GM21717 (cell line): ENCODE results near the gene CACYBP.

Experiments
- ATAC-seq: cut with Tn5 transposase; IDR thresholded peaks from one replicate; pipeline ENCODE4 v1.9.1; 2021; ENCODE audit warnings: mild to moderate bottlenecking, moderate library complexity; ENCODE audit not compliant: unreplicated experiment

CACYBP gene, protein sequence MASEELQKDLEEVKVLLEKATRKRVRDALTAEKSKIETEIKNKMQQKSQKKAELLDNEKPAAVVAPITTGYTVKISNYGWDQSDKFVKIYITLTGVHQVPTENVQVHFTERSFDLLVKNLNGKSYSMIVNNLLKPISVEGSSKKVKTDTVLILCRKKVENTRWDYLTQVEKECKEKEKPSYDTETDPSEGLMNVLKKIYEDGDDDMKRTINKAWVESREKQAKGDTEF

DNA sequence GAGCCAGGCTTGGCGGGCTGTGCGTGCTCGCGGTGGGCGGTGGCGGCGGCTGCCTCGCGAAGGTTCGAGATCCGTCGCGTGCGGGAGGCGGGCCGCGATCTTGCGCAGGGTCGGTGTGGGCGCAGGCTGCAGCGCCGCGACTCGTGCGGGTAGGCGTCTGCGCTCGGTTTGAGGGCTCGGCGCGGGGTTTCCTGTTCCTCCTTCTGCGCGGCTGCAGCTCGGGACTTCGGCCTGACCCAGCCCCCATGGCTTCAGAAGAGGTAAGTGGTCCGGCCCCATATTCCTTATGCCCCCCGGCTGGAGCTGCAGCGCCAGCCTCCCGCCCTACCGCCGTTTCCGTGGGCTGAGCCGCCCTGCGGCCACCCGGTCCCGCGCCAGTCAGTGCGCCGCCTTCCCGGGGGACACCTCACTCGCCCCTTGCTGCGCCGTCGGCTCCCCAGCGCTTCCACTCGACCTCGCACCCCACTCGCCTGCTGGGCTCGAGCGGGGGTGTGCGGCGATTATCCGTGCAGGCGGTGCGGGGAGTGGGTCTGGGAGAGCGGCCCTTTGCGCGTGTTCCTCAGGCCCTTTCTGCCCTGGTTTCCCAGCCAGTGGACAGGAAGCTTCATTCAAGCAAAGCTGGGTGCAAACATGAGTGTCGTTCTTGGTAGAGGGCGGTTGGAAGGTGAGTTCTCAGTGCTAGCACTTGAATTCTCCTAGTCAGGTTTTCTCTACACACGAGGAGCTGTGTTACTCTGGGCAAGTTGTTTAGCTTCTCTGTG, at the start of gene CACYBP:
Gene CACYBP (plus strand): TSS at position 12 of the 761 bp plus-strand sequence. CDS start 234 bp downstream, at position 246.
- no peak for ATAC-seq

DNA sequence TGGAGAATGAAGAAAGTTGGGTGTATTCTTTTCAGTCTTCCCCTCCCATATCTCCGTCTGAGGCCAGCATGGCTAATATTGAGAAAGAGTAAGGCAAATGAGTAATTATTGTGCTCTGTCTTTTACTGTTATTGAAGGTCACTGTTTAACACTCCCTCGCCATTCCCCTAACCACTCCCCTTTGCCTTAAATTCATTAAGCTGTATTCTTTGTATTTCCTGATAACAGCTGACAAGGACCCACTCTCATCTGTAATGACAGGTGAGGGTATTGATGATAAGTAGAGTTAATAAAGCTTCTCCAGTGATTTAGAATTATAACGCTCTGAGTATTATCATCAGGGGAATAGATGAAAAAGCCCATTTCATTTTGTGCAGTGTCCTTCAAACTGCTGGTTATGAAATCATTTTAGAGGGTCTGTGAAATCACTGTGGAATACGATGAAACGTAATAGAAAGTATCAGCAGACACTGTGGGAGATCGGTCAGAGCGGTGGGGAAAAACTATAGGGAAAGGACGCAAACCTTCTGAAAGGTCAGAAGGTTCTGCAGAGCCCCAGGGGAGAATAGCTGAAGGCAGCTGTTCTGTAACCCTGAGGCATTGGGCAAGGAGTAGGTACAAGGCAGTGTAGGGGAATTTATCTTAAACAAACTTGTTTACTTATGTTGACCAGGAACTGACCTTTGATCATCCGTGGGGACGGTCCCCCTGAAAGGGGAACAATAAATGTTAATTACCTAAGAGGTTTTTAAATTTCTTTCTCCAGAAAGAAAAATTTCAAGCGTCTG, 46.3 kb upstream of the CACYBP start:
- ATAC-seq = peak; percentile 49

DNA sequence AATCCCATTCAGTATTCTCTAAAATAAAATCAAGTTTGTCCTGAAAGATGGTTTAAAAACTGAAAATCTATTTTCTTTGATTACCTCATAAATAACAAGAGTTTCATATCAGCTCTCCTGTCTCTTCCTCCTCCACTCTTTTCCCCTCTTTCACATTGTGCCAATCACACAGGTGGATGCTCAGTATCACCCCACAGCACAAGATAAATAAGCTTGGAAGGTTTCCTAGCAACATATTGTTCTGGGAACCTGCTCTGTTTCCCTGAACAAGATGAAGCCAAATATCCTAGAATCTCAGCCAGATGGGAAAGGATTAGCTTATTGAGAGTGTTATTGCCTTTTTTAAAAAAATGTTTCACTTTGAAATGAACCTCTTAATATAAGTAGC, 45.7 kb upstream of the CACYBP start:
- peak; percentile 7 for ATAC-seq

DNA sequence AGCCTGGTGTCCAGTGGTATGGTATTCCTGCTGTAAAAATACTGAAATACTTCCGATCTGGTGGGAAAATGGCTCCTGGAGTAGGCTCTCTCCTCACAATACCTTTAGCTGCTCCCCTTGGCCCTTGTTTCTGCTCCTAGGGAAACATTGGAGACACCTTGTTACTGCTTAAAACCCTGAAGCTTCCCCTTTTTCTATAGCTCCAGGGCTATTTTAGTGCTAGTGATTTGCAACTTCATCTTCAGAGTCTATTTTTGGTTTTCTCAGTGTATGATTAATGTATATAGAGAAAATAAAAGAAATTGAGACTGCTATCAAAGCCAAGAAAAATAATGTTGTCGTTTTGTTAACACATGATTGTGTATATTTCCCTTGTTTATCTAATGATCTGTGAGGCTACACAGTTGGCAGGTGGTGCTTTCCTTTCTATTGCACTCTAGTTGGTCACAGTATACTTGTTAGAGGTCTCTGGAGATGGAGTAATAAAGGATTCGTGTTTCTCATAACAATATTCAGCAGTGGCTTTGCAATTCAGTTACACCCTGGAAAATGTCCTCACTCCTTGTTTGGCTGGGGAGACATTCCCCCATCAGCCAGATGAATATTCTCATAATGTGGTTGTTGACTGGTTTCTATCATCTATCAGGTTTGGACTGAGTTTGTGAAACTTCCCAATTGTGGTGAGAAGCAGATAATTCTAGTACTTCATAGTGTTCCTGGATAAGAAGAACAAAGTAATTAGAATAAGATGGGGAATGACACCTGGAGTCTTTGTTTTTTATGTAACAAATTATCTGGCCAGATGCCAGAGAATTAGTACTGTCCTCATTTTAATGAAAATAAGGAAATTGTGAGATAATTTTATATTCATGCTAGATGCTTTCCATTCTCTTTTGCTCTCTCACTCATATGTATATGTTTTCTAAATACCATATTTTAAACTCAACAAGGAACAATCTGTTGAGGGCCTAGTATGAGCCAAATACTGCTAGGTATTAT, 44.8 kb upstream of the CACYBP start:
- ATAC-seq = no peak

DNA sequence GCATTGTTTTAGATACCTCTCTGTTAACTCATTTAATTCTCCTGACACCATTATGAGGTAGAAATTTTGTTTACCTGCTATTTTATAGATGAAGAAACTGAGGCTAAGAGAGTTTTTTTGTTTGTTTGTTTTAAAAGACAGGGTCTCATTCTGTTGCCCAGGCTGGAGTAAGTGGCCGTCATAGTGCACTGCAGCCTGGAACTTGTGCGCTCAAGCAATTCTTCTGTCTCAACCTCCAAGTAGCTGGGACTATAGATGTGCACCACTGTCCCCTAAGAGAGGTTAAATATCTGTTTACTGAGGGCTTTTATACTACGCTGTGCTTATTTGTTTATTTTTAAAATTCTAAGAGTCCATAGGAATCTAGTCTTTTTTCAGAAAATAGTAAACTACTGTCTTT, 43.7 kb upstream of the CACYBP start:
- no peak for ATAC-seq

DNA sequence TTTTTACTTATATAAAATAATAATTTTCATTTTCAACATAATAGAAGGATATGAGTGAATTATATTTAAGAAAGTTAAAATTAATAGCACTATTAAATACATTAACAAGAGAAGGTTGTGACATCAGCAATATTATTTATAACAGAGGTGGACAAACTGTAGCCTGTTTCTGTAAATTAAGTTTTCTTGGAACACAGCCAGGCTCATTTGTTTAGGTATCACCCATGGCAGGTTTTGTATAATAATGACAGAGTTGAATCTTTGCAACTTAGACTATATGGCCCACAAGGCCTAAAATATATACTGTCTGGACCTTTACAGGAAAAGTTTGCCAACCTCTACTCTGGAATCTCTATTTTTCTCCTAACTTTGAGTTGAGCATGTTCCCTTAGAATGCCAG, 42.8 kb upstream of the CACYBP start:
- no peak for ATAC-seq

DNA sequence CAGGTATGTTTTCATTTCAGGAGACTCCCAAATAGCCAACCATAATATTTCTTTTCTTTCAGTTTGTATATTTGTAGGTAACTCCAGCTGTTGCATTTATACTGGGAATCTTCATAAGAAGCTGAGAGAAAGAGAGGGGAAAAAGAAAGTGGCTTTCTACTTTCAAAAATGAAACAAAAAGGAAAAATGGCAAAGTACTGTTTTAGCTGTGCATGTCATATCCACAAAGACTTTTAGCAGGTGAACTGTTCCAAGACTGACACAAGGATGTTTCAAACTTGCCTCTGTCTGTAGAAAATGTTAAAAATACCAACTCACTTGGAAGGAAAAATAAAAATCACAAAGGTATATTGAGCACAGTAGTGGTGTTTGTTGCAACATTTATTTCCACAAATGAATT, 41.9 kb upstream of the CACYBP start:
- no peak for ATAC-seq

DNA sequence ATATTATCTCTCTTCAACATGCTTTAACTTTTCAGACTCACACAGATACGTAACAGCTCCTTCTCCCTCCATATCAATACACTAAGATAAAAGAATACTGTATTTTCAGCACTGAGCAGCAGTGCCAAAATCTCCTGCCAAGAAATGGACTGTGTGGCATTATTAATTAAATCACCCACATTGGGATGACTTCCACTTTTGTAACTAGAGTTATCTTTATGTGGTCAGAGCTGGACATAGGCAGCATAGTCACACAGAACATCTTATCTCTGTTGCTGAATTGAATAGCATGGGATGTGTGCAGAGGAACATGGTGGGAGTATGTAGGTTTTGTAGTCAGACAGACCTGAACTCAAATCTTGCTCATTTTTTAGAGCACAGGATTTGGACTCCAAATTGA, 41.4 kb upstream of the CACYBP start:
- no peak for ATAC-seq

DNA sequence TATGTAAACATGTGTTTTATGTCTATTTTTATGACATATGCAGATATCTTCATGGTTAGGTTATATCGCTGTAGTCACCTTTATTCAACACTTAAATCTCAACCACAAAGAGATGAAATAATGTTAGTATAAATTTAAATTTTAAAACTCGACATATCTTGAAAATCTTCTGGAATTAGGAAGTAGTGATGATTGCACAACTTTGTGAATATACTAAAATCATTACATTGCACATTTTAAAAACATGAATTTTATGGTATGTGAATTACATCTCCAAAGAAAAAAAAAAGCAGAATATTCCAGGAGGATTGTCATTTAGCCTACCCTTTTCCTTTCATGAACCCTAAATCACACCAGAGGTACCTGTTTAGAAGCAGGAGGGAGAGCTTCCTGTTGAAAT, 39.4 kb upstream of the CACYBP start:
- no peak for ATAC-seq

DNA sequence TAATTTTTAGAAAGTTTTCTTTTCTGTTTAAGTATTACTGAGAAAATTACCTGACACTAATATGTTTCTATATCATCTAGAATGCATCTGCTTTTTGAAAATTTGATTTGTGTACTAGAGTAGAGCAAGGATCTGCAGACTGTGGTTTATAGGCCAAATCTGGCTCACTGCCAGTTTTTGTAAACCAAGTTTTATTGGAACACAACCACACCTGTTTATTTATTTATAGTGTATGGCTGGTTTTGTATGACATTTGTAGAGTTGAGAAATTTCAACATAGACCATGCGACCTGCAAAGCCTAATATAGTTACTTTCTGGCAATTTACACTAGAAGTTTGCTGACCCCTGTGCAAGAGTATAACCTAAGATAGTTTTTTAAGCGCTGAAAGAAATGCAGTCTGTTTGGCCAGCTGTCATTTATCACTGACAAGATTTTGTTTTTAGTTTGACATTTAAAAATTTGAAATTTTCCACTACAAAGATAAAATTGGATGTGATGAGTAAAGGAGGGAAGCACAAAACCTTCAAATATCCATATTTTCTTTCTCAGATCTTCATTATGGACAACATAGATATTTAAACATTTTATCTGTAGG, 36.1 kb upstream of the CACYBP start:
- ATAC-seq = no peak

DNA sequence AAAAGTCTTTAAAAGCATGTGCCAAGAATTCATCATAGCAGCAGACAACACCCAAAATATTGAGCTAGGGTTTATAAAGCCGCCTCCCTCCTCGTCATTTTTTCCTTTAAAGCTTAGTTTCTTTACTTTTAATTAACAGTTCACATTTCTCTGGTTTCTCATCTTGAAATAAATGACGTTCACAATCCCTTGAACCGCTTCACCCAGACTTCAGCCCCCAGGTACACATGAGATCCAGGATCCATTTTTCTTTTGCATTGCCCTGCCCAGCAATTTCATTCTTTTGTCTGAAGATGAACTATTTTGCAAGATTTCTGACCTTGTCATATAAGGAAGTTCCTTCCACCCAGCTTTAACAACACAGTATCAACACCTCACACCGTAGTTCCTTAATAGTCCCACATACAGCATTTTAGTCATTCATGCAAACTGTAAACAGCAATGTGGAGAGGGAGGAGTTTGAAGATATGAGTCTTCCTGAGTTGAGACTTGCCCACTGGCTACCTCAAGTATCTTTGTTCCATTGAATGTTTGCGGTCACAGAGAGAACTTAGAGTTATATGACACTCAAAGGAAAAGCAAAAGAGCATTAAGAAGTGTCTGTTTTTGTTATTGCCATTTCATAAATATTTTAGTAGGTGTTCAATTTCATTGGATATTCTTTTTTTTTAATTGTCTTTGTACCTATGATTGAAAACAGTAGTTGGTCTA, 35.3 kb upstream of the CACYBP start:
- ATAC-seq = no peak

DNA sequence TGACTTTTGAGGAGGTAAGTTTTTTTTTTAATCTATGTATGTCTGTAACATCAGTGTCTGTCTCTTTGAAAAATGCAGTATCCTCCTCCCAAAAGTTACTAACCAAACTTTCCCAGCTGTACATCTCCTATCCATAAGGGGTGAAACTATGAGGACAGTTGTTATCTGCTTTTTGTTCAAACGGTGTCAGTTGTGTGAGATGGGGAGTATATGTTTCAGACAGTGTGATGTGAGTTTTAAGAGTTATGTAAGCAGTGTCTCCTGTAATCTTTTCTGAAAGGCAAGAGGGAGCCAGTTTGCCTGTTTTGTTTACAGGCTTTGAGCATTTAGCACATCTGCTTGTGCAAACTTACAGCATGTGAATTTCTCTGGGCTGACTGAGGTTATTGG, 34.8 kb upstream of the CACYBP start:
- no peak for ATAC-seq

DNA sequence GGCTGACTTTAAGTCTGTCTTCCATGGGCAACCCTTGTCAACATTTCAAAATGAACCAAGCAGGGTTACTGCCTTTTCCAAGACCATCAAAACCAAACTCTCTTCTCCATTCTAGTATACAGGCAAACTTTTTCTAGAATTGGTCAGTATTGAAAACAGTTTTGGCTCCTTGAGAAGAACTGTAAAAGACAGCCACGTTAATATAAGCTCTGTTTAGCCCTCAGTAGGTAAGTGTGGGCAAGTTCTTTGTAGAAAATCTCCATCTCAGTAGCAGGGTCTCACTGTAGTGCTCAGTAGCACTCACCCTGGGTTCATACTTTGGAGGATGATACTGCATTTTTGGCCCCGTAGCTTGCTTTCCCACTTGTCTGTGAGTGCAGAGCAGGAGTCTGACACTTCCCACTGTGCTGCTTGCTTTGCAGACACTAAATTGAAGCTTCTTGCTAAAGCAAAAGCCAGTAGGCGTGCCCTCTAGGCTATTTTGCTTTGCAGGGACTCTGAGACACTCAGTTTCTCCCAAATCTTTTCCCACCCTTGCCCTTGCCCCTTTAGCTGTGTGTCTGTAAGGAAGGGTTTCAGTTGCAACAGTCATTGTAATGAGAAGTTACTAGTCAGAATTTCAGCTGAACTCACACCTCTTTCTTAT, 34.3 kb upstream of the CACYBP start:
- ATAC-seq = no peak

DNA sequence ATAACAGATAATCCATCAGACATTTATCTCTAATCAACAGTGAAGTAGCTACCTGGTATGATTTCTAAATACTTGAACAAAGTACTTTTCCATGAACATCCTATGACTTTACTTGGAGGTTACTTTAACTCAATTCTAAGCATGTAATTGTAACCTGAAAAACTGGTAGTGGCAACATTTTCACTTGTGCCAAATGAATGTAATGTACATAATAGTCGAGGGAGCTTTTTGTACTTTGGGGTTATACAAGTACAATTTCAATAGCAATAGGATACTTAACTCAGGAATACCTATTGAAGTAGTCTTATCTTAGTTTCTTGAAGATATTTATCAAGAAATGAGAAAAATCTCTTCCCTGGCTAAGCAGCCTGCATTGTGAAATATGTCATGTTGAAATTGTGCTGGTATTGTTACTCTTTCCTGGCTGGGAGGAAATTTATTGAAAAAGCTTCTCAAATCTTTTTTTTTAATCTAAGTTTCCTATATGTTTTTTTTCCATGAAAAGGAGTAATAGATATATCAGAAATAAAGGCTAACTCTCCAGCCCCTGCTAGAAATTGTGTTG, 33.7 kb upstream of the CACYBP start:
- no peak for ATAC-seq

DNA sequence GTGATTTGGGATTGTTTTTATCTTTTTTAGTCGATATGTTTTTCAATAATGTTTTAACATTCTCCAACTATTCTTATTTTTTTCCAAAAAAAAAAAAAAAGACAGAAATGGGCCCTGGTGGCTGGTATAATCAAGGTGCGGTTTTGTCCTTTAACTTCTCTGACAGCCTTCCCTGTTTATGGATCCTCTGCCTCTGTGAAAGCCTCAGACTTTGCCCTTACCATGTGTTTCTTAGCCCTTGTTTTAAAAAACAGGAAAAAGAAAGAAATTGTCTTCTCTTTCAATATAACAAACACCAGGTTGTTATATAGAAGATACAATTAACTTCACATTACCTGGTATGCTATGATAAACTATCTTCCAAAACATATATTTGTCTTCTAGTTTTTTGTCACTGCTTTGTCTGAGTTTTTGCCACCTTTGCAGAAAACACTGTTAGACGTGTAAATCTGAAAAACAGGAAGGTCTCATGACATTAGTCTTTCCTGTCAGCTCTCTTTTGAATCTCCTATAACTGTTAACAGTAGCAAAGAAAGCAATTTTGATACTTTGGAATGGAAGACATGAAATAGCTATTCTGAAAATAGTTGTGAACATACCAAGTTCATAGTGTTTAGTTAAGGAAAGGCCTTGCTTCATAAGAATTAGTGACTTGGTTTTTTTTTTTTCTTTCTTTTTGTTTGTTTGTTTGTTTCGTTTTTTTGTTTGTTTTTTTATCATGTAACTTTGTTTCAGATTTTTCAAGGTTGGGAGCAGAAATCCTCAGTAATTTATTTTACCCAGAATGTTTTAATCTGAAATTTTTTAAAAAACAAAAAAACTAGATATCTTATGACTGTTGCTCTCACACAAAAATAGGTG, 31.7 kb upstream of the CACYBP start:
- no peak for ATAC-seq

DNA sequence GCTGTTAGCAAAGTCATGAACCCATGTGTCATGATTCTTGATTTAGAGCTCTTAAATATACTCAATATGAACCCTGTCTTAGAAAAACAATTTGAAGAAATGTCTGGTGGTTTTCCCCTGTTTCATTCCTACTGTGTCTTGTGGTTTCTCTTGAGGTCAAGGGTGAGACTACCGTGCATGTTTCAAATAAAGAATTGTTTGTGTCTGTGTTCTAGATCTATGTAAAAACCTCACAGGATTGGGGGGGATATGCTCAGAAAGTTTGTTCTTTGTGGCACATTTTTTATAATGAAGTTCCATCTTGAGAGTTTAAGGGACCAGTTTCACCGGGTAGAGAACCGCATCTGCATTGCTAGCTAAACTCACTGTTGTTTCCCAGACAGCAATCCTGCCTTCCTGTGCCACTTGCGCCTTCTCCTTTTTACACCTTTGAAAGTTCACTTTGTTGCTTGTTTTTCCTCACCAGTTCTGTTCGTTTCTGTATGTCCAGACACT, 30.9 kb upstream of the CACYBP start:
- peak; percentile 72 for ATAC-seq

DNA sequence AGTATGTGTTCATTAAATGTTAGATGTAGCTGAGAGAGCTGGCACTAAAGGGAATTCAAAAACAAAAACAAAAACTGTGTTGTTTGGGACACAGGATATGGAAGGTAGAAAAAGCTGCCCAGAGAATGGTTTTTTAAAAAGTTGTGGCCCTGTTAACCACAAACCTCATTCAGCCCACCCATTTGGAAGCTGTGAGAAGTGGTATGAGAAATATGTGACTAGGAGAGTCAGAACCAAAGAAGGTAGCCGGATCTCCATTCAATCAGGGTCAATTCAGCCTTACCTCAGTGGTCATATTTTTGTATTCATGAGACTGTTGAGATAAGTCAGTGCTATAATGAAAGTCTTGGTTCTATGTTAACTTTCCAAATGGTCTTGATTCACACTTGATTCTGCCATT, 29.8 kb upstream of the CACYBP start:
- ATAC-seq = peak; percentile 51

DNA sequence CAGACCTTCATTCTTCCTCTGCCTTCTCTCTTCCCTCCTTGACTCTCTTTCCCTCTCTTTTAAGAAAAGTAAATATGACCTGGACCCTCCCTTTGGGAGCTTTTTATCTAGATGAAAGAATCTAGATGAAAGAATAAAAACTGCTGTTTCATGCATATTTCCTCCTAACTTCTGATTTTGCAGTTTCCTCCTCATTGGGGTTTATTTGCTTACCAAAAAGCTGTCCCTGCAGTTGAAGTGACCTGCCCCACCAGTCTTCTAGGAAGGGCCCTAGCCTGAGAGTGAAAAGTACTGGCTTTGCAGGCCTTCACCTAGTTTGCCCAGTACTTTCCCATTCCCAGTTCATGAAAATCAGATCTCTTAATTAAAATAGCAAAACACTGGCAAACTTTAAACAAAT, 28.3 kb upstream of the CACYBP start:
- ATAC-seq = no peak
